Stimulated activated naive CD4-positive, alpha-beta T cell (primary cell): ENCODE data around the gene WFDC1.
"Not testable (repeated sequence)": the region's sequence is repeated elsewhere in the genome, so short reads cannot be mapped to it uniquely, and the experiment has no call there.

Experiments
- DNase-seq, 6 experiments: peaks; one replicate each; lab custom pipeline; 2025; lab: John Stamatoyannopoulos, UW

WFDC1 gene

GRCh38 chr16:84327926-84328505 is 33.3 kb downstream of the WFDC1 start:
- no peak for DNase-seq

GRCh38 chr16:84329016-84329415 is 34.3 kb downstream of the WFDC1 start:
- no peak for DNase-seq

DNA sequence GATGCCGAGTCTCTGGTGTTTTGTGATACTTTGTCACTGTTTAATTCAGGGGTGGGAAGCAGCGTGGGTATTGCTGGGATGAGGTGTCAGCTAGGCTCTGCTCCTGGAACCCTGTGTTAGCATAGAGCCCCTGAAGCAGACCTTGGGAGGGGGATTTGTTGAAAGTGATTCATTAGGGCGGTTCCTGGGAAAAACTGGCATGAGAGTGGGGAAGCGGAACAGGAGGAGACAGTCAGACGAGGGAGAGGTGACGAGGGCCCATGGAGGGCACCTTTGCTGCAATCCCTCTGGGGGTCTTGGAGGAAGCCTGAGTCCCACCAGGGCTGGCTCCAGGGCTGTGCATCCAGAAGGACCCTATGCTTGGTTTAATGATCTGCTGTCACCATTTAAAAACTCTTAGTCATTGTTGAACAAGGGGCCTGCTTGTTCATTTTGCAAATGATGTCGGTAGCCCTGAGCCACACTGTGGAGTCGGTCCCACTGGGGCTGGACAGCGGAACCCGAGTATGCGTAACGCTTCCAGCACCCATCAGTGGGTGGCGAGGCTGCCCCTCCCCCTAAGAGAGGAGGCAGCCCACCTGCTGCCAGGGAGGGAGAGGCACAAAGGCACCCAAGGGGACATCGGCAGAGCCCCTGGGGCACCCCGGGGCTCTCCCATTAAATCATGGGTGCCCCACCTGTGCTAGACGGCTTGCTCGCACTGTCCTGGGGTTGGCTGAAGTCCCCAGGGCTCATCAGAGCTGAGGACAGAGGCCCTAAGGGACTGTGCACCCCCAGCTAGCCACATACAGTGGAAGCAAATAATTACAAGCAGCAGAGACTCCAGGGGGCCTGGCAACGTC is 35.4 kb downstream of the WFDC1 start:
- DNase-seq = no peak

DNA sequence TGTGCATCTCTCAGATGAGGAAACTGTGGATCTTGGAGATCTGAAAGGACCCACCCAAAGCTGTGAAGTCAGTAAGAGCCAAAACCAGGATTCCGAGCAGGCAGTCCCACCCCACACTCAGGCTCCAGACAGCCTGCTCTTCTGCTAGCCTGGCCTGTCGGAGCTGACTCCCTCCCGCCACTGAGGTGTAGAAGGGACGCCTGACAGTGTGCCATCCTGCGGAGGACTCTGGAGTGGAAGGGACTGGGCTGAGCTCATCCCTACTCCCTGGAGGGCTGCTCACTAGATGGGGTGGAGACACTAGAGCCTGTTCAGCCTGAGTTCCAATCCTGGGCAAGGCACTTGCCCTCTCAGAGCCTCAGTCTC is 36.0 kb downstream of the WFDC1 start:
- DNase-seq = no peak

DNA sequence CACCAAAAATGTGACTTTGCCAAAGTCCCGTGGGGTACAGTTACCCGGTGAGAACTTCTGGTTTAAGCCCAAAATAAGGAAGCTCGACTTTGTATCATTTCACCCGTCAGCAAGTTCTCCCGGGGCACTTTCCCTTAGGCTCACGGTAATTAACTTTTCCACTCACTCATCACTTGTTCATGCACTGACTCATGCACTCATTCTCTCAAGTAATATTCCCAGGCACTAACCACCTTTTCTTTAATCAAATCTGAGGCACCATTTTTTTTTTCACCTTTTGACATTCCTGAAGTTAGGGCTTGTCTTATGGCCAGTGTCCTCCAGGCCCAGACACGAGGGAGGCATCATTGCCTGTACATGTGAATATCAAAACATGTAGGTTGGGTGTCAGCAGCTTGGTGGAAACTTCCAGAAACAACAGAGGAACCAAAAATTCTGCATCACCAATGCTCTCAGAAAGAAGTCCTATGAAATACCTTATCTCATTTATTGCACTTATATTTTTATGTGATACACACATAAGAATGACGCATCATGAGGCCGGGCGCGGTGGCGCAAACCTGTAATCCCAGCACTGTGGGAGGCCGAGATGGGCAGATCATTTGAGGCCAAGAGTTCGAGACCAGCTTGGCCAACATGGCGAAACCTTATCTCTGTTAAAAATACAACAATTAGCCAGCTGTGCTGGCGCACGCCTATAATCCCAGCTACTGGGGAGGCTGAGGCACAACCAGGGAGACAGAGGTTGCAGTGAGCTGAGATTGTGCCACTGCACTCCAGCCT is 37.5 kb downstream of the WFDC1 start:
- DNase-seq = no peak

- no peak for DNase-seq
Observed at GRCh38 chr16:84332975-84333684, 38.5 kb downstream of the WFDC1 start.

DNA sequence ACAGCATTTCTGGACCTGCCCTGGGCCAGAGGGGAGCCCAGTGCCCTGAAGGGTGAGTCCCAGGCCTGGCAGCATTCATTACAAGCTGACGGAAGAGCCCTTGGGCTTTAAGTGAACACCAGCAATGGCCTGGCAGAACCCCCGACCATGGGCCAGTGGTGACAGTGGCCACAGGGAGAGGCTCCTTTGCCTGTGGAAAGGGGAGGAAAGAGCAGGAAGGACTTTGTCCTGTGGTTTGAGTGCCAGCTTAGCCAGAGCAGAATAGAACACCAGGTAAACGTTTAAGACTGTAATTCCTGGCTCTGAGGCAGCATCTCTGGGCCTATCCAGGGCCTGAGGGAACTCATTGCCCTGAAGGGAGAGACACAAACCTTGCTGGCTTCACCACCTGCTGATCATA is 39.4 kb downstream of the WFDC1 start:
- DNase-seq = no peak

- no peak for DNase-seq
Observed at GRCh38 chr16:84334482-84334881, 39.8 kb downstream of the WFDC1 start.

GRCh38 chr16:84337236-84337635 is 42.6 kb downstream of the WFDC1 start:
- not testable (repeated sequence) for DNase-seq

DNA sequence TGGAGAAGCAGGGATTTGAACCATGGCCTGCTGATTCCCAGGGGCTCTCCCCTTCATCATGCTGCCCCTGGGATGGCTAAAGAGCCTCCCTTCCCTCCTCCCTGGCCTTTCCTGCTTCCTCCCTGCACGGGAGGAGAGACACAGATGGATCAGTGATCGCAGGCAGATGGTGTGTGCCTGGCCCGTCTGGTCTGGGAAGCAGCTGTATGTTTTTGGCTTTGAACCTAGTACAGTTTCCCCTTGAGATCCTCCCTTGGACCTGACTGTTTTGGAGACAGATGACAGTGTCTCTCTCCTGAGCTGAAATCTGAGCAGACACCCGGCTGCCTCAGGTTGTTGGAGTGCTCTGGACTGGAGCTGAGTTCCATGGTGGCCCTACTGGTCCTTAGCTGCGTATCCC is 44.6 kb downstream of the WFDC1 start:
- no peak for DNase-seq

DNA sequence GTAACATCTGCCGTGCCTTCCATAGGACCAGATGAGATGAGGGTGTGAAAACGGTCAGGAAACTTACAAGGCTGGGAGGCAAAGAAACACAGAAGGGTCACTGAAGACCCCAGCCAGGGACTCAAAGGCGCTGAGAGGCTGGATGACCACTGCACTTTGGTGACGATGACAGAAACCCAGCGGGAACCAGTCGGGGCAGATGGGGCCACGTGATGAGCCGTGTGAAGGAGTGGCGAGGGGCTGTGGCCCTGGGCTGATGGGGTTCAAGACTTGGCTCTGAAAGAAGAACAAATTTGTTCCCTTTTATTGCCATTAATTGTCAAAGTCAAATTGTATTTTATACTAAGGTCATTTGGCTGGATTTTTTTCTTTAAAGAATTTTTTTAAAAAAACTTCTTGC is 45.1 kb downstream of the WFDC1 start:
- no peak for DNase-seq

GRCh38 chr16:84340325-84341040 is 45.8 kb downstream of the WFDC1 start:
- no peak for DNase-seq

- DNase-seq = no peak
Observed at GRCh38 chr16:84341528-84342295, 47.0 kb downstream of the WFDC1 start.

GRCh38 chr16:84343800-84344199 is 49.1 kb downstream of the WFDC1 start:
- not testable (repeated sequence) for DNase-seq

- no peak for DNase-seq
Observed at GRCh38 chr16:84344781-84345180, 50.1 kb downstream of the WFDC1 start.

GRCh38 chr16:84347161-84347560 is 52.5 kb downstream of the WFDC1 start:
- no peak for DNase-seq

- no peak for DNase-seq
Observed at GRCh38 chr16:84348386-84348888, 53.8 kb downstream of the WFDC1 start.

DNA sequence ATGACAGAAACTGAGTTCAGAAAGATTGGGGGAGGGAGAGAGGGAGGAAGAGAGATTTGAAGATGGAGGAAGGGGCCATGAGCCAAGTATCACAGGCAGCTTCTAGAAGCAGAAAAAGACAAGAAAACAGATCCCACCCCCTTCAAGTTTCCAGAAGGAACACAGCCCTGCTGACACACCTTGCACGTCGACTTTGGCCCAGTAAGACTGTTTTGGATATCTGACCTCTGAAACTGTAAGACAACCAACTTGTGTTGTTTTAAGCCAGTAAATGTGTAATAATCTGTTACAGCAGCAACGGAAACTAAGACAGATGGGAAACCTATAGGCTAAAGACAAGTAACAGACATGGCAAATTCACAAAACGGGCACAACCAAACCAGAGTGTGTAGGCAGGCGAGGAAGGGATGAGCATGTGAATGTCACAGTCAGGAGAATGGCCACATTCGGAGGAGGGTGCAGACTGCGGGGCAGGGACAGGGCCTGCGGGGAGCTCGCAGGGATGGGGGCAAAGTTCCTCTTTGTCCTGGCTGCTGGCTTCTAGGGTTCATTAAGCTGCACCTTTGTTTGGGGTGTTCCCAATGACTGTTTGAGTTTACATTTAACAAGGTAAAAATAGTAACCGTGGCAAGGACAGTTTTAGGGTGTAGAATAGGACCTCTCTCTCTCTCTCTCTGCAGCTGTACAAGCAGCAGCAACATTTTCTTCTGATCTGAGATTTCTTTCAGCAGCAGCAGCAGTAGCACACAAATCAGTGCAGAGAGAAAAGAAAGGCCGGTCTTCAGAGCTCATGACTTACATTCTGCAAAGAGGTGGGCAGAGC is 55.4 kb downstream of the WFDC1 start:
- no peak for DNase-seq

DNA sequence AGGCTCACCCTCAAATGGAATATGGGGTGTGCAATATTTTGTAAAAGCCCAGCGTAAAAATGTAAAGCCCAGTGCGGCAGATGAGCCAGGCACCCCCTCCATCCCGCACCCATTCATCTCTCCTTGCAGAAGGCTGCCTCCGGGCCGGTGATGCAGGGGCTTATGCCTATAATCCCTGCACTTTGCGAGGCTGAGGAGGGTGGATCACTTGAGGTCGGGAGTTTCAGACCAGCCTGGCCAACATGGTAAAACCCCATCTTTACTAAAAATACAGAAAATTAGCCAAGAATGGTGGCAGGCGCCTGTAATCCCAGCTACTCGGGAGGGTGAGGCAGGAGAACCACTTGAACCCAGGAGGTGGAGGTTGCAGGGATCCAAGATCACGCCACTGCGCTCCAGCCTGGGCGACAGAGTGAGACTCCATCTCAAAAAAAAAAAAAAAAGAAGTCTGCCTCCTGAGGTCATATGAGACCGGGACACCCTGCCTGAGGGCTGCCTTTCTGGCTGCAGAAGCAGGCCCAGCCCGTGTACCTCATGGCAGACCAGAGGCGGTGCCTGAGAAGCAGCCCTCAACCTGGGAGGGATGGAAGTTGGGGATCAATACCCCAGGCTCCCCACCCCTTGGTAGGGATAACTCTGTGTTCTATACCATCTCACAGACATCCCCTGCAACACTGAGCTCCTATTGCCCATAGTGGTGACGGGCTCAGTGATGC is 56.2 kb downstream of the WFDC1 start:
- no peak for DNase-seq
